Activated naive CD4-positive, alpha-beta T cell (primary cell): Measurements from ENCODE around the gene NSD1.
A peak's percentile ranks its signal among the peaks of the same experiment; 100 is the strongest.
"Not testable (repeated sequence)": the region's sequence is repeated elsewhere in the genome, so short reads cannot be mapped to it uniquely, and the experiment has no call there.

Experiments
- DNase-seq, 4 experiments: peaks; one replicate each; lab custom pipeline; 2025; lab: John Stamatoyannopoulos, UW

Gene NSD1

GRCh38 chr5:177126771-177127170 is 6.8 kb upstream of the NSD1 start:
- DNase-seq, result no peak

DNA sequence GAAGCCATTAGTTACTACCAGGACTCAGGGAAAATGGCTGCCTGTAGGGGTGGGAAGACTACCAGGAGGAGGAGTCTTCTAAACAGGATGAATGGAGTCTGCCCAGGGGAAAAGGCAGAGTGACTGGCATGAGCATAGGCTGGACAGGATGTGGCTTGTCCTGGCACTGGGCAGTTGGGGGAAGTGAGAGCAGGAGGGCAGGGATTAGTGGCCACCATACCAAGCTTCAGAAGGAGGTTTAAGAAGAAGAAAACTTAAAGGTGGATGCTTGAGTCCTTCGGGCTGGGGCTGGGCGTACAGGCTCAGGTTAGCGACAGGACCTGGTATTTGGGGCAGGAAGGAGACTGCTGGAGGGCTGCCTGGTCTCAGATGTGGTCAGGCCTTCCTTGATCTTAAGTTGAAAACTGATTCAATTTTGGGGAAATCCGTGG is 5.0 kb upstream of the NSD1 start:
- DNase-seq, result no peak

GRCh38 chr5:177130211-177131018 is 3.2 kb upstream of the NSD1 start:
- DNase-seq, result no peak

DNA sequence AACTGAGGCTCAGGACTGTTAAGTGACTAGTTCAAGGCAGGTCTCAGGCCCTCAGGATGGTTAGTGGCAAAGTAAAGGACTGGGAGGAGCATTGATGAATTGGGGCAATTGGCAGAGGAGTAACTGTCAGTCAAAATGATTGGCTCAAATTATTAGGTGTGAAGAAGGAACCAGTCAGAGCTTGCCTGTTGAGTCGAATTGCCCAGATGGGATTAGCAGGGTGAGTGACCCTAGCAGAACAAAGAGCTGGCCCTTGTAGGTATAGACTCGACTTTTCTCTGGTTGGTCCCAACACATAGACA is 2.6 kb upstream of the NSD1 start:
- DNase-seq, result no peak

- no peak for DNase-seq
Measured at GRCh38 chr5:177131352-177132135, 2.0 kb upstream of the NSD1 start.

DNA sequence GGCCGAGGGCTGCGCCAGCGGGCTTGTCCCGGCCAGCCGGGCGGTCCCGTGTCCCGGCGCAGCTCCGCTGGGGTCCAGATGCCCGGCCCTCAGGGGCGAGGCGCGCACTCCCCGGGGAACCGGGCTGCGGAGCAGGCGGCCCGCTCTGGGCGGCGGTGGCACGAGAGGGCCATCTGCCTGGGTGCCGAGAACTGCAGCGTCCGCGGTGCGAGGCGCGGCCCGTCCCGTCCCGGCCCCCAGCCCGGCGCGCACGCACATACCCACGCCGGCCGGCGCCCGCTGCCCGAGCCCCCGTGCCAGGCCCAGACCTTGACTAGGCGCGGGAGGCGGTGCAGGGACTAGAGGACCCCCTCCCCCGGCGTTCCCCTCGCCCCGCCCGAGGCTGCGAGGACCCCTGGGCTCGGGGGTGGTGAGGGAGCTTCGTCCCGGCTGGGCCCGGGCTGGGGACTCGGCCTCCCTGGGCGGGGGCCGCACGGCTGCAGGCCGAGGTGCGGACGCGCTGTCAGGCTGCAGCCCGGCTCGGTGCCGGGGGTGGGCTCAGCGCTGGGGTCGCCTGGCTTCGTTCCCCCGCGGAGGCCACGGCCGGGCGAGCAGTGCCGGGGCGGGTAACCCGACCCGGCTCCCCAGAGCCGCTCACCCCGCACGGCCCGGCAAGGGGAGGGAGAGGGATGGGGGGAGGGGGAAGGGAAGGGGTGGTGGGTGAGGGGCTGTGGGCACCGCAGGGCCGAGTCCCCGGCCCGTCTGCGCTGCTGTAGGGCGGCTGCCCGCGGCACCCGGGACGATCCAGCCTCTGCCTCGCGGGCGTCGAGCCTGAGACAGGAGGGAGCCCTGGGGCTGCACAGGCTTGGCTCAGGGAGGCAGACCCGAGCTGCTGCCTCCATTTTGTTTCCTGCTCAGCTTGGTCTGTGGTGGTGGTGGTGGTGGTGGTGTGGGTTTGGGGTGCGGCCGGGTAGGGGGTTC is 1.2 kb upstream of the NSD1 start:
- peak in 1 of 4 experiments; percentile 40 for DNase-seq

- peak in 2 of 4 experiments; percentile 18 to 32 for DNase-seq
Measured at GRCh38 chr5:177133853-177134696, 502 bp downstream of the NSD1 start.

- no peak for DNase-seq
Measured at GRCh38 chr5:177134697-177135225, 1.2 kb downstream of the NSD1 start.

- no peak for DNase-seq
Measured at GRCh38 chr5:177140312-177140711, 6.7 kb downstream of the NSD1 start.

DNA sequence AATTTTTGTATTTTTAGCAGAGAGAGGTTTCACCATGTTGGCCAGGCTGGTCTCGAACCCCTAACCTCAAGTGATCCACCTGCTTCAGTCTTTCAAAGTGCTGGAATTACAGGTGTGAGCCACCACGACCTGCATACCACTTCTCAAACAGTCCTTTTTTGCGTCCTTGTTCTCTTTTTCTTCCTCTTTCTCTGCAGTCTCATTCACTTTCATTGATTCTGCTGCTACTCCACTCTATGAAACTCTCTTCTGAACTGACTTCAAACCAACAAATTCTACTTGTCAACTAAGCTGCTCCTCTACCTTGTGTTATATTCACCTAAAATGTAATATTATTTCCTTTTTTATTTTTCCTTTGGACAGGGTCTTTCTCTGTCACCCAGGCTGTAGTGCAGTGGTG is 7.9 kb downstream of the NSD1 start:
- DNase-seq, result no peak

DNA sequence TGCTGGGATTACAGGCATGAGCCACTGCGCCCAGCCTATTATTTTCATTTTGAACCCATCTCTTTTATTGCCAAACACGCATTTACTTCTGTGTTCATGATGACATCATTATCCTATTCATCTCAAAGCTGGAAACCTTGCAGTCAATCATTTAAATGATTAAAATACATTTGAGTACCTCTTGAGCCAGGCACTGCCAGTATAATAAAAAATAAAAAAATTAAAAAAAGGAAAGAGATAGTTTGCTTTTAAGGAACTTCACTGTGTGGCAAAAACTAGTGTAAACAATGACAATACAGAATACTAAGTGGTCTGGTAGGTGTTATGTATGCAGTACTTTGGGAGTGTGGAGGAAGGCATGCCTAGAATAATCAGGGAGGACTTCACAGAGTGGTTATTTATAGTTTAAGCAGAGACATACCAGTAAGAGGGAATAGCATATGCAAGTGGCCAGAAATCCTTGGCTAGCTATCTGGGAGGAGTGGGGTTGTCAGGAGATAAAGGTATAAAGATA is 8.6 kb downstream of the NSD1 start:
- no peak for DNase-seq

DNA sequence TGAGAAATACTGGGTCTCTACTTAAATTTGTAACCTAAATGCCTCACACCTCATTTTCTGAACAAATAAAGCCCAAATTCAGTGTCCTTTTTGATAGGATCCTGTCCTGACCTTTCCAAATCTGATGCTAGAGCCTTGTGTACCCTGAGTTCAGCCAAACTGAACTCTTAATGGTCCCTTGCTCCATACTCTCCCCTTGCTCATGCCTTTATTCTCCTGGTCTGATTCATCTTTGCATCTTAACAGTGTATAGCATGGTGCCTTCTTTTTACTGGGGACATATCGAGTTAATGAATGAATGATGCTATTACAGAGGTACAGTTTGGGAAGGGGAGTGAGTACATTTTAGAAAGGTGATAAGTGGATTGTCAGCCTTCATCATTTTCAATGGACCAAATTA is 9.2 kb downstream of the NSD1 start:
- DNase-seq, result no peak

- no peak for DNase-seq
Measured at GRCh38 chr5:177146891-177147638, 13.5 kb downstream of the NSD1 start.

DNA sequence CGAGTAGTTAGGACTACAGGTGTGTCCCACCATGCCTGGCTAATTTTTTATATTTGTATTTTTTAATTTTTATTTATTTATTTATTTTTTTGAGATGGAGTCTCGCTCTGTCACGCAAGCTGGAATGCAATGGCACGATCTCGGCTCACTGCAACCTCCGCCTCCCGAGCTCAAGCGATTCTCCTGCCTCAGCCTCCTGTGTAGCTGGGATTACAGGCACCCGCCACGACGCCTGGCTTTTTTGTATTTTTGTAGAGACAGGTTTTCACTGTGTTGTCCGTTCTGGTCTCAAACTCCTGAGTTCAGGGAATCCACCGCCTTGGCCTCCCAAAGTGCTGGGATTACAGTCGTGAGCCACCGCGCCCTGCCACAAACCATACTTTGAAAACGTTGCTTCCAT is 16.5 kb downstream of the NSD1 start:
- DNase-seq, result not testable (repeated sequence)

- no peak for DNase-seq
Measured at GRCh38 chr5:177154003-177154643, 20.6 kb downstream of the NSD1 start.

- no peak for DNase-seq
Measured at GRCh38 chr5:177162379-177162778, 28.8 kb downstream of the NSD1 start.

GRCh38 chr5:177163500-177163899 is 29.9 kb downstream of the NSD1 start:
- DNase-seq, result no peak

DNA sequence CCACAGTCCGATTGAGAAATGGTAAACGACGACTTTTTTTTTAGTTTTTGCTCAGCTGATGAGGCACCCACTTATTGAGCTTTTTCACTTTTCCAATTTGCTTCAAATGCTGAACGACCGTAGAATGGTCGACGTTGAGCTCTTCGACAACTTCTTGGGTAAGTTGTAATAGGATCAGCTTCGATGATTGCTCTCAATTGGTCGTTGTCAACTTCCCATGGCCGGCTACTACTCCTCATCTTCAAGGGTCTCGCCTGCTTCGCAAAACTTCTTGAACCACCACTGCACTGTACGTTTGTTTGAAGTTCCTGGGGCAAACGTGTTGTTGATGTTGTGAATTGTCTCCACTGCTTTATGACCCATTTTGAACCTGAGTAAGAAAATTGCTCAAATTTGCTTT is 35.7 kb downstream of the NSD1 start:
- no peak for DNase-seq

DNA sequence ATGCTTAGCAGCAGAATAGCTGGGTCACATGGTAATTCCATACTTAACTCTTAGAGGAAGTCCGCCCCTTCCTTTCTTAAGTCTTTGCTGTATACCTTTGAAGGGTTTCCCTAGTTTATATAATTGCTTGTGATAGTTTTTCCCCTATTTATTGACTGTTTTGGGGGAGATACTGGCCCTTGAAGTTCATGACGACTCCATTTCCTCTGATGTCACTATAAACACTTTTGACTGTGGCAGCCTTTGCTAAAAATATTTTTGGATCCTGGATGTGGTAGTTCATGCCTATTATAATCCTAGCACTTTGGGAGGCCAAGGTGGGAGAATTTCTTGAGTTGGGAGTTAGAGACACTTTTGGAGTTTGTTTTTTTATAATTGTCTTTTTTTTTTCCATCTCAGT is 38.4 kb downstream of the NSD1 start:
- no peak for DNase-seq

DNA sequence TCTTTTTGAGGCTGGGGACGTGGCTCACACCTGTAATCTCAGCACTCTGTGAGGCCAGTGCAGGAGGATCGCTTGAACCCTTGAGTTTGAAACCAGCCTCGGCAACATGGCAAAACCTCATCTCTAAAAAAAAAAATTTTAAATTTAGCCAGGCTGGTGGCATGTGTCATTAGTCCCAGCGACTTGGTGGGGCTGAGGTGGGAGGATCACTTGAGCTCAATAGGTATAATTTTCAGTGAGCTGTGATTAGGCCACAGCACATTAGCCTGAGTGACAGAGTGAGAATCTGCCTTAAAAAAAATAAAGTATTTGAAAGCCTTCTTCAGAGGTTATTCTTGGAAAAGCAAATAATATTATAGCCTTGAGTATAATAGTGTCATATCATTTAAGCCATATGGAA is 41.8 kb downstream of the NSD1 start:
- DNase-seq, result no peak
